ENCODE data around the gene KLHL29. TPM values are rescaled to one million over a fixed set of nuclear protein-coding genes. Genes with fewer than 3 reads are reported as not detected.

The KLHL29 gene
- total RNA-seq, 1 experiment from 2014 or later: 16.7 TPM

DNA sequence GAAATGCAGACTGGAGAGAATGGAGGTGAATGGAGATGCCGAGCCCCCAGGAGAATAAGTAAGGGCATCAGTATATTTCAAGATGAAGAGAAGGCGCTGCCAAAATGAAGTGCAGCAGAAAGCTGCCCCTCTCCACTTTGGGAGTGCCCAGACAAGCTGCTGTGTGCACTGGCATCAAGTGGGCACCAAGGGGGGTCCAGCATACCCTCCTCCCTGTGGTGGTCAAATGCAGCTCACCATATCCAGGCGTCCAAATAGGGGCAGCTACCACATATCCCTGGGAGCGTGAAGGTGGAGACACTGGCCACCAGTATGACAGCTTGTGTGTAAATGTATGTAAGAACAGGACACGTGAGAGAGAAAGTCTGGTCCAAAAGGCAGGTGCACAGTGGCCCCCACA is 236.6 kb downstream of the KLHL29 start:
- H3K36me3 ChIP-seq (ENCODE audit: control insufficient read depth in 1 of 2, insufficient read depth in 2 of 2, low read length in 2 of 2): no peaks in the 10 kb centered on the region
- no peaks in the 10 kb centered on the region for H4K20me1 ChIP-seq (ENCODE audit: insufficient read depth)
- no peak overlapping the region for H3K4me2 ChIP-seq (ENCODE audit: low read length)
- no peaks in the 10 kb centered on the region for H3K27me3 ChIP-seq (ENCODE audit: insufficient read depth, low read length)
- H3K79me2 ChIP-seq (ENCODE audit: insufficient read depth, low read length): no peaks in the 10 kb centered on the region
- POLR2A ChIA-PET: no interaction called here
- ATAC-seq (no peak), DNase-seq (ENCODE audit: low read depth, low spot score) (no peak)
- CTCF ChIA-PET: no interaction called here
- no TSS peak for BruUV-seq (replicated peaks)
- TF ChIP-seq SP1 (IDR thresholded peaks at IDR 0.05; ENCODE audit: low read depth) (no peak), EZH2 (IDR thresholded peaks at IDR 0.05) (no peak), TCF7L2 (IDR thresholded peaks at IDR 0.05; ENCODE audit: borderline replicate concordance, extremely low read depth, insufficient read depth, insufficient read length) (no peak), JUND (IDR thresholded peaks at IDR 0.05) (no peak), POLR2AphosphoS5 (IDR thresholded peaks at IDR 0.05; ENCODE audit: low read depth, low read length) (no peak), CTCF (IDR thresholded peaks at IDR 0.05 in 2 of 3, conservative IDR thresholded peaks at IDR 0.05 in 1 of 3; ENCODE audit: borderline replicate concordance in 1 of 3, insufficient read depth in 1 of 3, low read depth in 2 of 3, low read length in 2 of 3) (no peak), POLR2A (IDR thresholded peaks at IDR 0.05; ENCODE audit: borderline replicate concordance, extremely low read depth, insufficient read depth, insufficient read length) (no peak), SRF (IDR thresholded peaks at IDR 0.05; ENCODE audit: low read depth) (no peak), YY1 (IDR thresholded peaks at IDR 0.05; ENCODE audit: extremely low read depth, insufficient replicate concordance, low read depth, low read length) (no peak), SIN3A (IDR thresholded peaks at IDR 0.05; ENCODE audit: low read depth) (no peak), EGR1 (IDR thresholded peaks at IDR 0.05; ENCODE audit: low read depth) (no peak), ZFX (IDR thresholded peaks at IDR 0.05) (no peak)
- H3K9me2 ChIP-seq (ENCODE audit: insufficient read depth): no peaks in the 10 kb centered on the region
- H2AFZ ChIP-seq (ENCODE audit: low read depth, low read length, poor library complexity, severe bottlenecking): no peak overlapping the region
- RAD21 ChIA-PET (ENCODE audit: low non-redundant PET in 1 of 2, low total read pairs in 2 of 2, uncharacterized antibody in 2 of 2, unreplicated experiment in 2 of 2): no interaction called here
- H3K4me1 ChIP-seq (ENCODE audit: control insufficient read depth in 1 of 2, insufficient read depth in 2 of 2, low read length in 2 of 2): no peaks in the 10 kb centered on the region
- H3K27ac ChIP-seq (ENCODE audit: low read depth, low read length): no peak overlapping the region
- no peak overlapping the region for H3K4me3 ChIP-seq (replicated peaks in 1 of 2; ENCODE audit: low read depth in 1 of 2, low read length in 2 of 2)
- intact Hi-C loops (cut with micrococcal nuclease): no loop called here
- no peak overlapping the region for H3K9ac ChIP-seq (ENCODE audit: low read length)
- H3K9me3 ChIP-seq (ENCODE audit: control insufficient read depth in 1 of 2, insufficient read depth in 1 of 2, low read depth in 1 of 2, low read length in 2 of 2): no peaks in the 10 kb centered on the region
